Adrenal gland (tissue), 5 donors: ENCODE results near the gene NOVA1.

Experiments
- CTCF ChIP-seq, 6 experiments: fragments of 450-650 bp in 4 of 6; fragments of 200-600 bp in 2 of 6; sonication (generic) in 1 of 6; IDR thresholded peaks; 1 replicate in 5 of 6; 2 replicates in 1 of 6; pipeline versions ENCODE4 v1.5.1 to v1.8.0; 2016 to 2021; ENCODE audit warnings: antibody characterized with exemption in 6 of 6, mild to moderate bottlenecking in 2 of 6, moderate library complexity in 1 of 6
- POLR2A ChIP-seq, 2 donors: fragments of 450-650 bp; IDR thresholded peaks; one replicate each; pipeline ENCODE4 v1.6.1; 2017; ENCODE audit warnings: antibody characterized with exemption in 2 of 2, mild to moderate bottlenecking in 2 of 2, moderate library complexity in 1 of 2
- donor health status: DM: no; HTN: no; CAD: no.

- no peak for TF ChIP-seq POLR2A (IDR thresholded peaks at IDR 0.05)
- TF ChIP-seq CTCF (IDR thresholded peaks at IDR 0.05), result no peak
These were observed 70.7 kb downstream of the NOVA1 start for GRCh38 chr14:26527095-26527494.
